BLaER1 treated with 17β-estradiol and CSF1 and Interleukin-3, amounts not matched to agents 10 nM and 100 nM (cell line): ENCODE measurements around the gene LRRC56.

Source experiments
- H3K27ac ChIP-seq, 11 experiments: shearing (Covaris generic); formaldehyde crosslinking; 2 replicates each; pipeline ENCODE4 v1.8.1; 2022
- H3K27me3 ChIP-seq, 11 experiments: shearing (Covaris generic); formaldehyde crosslinking; 2 replicates each; pipeline ENCODE4 v1.8.1; 2022
- H3K36me3 ChIP-seq, 11 experiments: shearing (Covaris generic); formaldehyde crosslinking; 2 replicates each; pipeline ENCODE4 v1.8.1; 2022
- H3K4me1 ChIP-seq, 10 experiments: shearing (Covaris generic); formaldehyde crosslinking; 2 replicates each; pipeline ENCODE4 v1.8.1; 2022
- H3K4me2 ChIP-seq, 11 experiments: shearing (Covaris generic); formaldehyde crosslinking; 2 replicates each; pipeline ENCODE4 v1.8.1; 2022
- H3K4me3 ChIP-seq, 10 experiments: shearing (Covaris generic); formaldehyde crosslinking; 2 replicates each; pipeline ENCODE4 v1.8.1; 2022
- H3K9ac ChIP-seq, 11 experiments: shearing (Covaris generic); formaldehyde crosslinking; 2 replicates each; pipeline ENCODE4 v1.8.1; 2022
- H3K9me3 ChIP-seq, 11 experiments: shearing (Covaris generic); formaldehyde crosslinking; replicated peaks in 1 of 11; 2 replicates each; pipeline ENCODE4 v1.8.1; 2022
- H4K20me1 ChIP-seq, 11 experiments: shearing (Covaris generic); formaldehyde crosslinking; 2 replicates each; pipeline ENCODE4 v1.8.1; 2022
- Cebpa-rat ChIP-seq, 11 experiments: shearing (Covaris generic); IDR thresholded peaks; 2 replicates each; pipeline ENCODE4 v1.8.1; 2022

LRRC56 gene

DNA sequence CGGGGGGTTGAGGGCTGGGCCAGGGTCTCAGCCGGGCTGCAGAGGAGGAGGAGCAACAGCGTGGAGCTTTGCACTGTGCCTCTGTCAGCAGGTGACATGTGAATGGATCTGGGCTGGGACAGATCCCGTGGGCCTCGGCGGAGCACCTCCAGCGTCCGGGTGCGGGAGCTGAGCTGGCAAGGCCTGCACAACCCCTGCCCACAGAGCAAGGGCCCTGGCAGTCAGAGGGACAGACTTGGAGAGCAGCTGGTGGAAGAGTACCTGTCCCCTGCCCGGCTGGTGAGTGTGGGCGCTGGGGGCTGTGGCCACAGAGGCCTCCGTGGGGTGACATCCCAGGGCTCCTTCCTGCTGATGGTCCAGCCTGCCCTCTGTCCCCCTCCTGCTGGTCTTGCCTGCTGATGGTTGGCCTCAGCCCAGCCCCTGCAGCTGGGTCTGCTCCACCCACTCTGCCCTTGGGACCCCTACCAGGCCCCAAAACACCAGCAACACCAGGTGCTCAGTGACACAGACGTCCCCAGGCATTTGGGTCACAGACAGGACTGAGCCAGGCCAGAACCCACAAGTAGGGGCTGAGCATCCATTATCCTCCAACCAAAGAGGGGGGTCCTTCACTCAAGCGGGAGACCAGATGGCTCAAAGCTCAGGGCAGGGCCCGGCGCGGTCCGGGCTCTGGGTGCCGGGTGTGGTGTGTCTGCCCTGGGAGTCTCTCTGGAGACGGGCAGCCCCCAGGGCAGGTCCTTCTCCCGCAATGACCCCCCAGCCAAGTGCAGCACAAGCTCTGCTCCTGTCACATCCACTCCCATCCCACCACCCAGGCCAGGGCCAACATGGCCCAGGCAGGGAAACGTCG, 3.5 kb downstream of the LRRC56 start:
- TF ChIP-seq Cebpa-rat (IDR thresholded peaks at IDR 0.05) = no peak
- Histone ChIP-seq H3K36me3 (no peaks in the 10 kb centered on the region), H3K9me3 (no peaks in the 10 kb centered on the region), H3K27me3 (no peaks in the 10 kb centered on the region), H3K9ac (peak overlapping the region in 6 of 11 experiments; percentile 15 to 54 (median 42); a peak in 9 of 22 replicates), H3K4me1 (peaks cover 24 to 53% (median 43%) of the 10 kb centered on the region in 10 experiments), H3K27ac (peak overlapping the region in 1 of 11 experiments; percentile 36; a peak in 1 of 22 replicates), H4K20me1 (peaks cover 0 to 5% (median 0%) of the 10 kb centered on the region in 11 experiments; a peak in 2 of 22 replicates), H3K4me3 (no peak overlapping the region), H3K4me2 (peak overlapping the region in 8 of 11 experiments; percentile 23 to 68 (median 56); a peak in 13 of 22 replicates)

DNA sequence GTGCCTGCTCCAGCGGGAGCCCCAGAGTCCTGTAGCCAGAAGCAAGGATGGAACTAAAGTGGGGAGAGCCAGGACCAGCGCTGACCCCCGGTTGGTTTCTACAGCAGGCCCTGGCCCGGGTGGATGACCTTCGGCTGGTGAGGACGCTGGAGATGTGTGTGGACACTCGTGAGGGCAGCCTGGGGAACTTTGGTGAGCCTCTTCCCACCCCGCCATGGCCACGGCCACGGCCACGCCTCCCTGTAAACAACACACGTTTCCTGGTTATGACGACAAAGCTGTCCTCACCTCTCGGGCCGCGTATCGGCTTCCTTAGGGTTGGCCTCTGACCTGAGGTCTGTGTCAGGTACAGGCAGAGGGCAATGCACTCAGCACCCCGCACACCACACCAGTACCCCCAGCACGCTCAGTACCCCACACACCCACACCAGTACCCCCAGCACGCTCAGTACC, 4.1 kb downstream of the LRRC56 start:
- peaks cover 18 to 47% (median 37%) of the 10 kb centered on the region in 10 experiments for H3K4me1 ChIP-seq

DNA sequence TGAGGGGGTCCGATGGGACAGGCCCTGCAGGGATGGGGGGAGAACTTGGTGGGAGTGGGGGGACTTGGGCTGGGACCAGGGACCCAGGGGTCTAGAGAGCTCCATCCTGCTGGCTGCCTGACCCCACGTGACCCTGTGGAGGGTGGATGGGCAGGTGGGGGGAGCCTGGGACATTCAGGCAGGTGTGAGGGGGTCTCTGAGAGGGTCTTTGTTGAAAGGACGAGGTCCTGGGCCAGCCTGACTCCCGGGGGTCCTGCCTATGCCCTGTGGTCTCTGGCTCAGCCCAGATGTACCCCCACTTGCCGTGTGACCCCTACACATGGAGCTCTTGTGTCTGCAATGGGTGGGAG, 7.5 kb downstream of the LRRC56 start:
- no peak overlapping the region for H3K27ac ChIP-seq

More for the DNA sequence above, 4.1 kb downstream of the LRRC56 start:
- Histone ChIP-seq H3K27me3 (no peaks in the 10 kb centered on the region), H3K27ac (peak overlapping the region in 1 of 11 experiments; percentile 36; a peak in 1 of 22 replicates), H3K4me2 (peak overlapping the region in 8 of 11 experiments; percentile 23 to 68 (median 56); a peak in 13 of 22 replicates), H3K4me3 (no peak overlapping the region), H3K36me3 (no peaks in the 10 kb centered on the region), H3K9ac (peak overlapping the region in 5 of 11 experiments; percentile 15 to 54 (median 41); a peak in 7 of 22 replicates), H4K20me1 (peaks cover 0 to 5% (median 0%) of the 10 kb centered on the region in 11 experiments; a peak in 2 of 22 replicates), H3K9me3 (no peaks in the 10 kb centered on the region)
- no peak for TF ChIP-seq Cebpa-rat (IDR thresholded peaks at IDR 0.05)

DNA sequence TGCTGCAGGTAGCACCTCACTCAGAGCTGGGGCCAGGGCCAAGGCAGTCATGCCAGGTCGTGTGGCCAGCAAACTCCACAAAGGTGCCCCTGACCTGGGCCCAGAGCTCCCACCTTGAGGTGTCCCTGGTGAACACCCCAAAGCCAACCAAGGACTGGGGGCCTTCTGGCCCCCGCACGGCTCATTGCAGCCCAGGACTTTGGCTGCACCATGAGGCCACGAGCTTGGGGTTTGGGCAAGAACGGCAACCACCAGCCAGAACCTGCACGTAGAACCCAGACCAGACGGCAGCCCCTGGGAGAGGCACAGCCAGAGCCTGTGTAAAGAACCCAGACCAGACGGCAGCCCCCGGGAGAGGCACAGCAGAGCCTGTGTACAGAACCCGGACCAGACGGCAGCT, 7.8 kb downstream of the LRRC56 start:
- no peaks in the 10 kb centered on the region for H3K9me3 ChIP-seq

More for the DNA sequence above, 7.5 kb downstream of the LRRC56 start:
- H3K4me1 ChIP-seq = peaks cover 0 to 29% (median 13%) of the 10 kb centered on the region in 10 experiments; a peak in 16 of 20 replicates
- no peaks in the 10 kb centered on the region for H3K27me3 ChIP-seq
- H4K20me1 ChIP-seq = no peaks in the 10 kb centered on the region
- H3K4me2 ChIP-seq = no peak overlapping the region
- H3K4me3 ChIP-seq = no peak overlapping the region
- H3K9me3 ChIP-seq = no peaks in the 10 kb centered on the region
- TF ChIP-seq Cebpa-rat (IDR thresholded peaks at IDR 0.05) = no peak
- H3K9ac ChIP-seq = no peak overlapping the region
- H3K36me3 ChIP-seq = no peaks in the 10 kb centered on the region

DNA sequence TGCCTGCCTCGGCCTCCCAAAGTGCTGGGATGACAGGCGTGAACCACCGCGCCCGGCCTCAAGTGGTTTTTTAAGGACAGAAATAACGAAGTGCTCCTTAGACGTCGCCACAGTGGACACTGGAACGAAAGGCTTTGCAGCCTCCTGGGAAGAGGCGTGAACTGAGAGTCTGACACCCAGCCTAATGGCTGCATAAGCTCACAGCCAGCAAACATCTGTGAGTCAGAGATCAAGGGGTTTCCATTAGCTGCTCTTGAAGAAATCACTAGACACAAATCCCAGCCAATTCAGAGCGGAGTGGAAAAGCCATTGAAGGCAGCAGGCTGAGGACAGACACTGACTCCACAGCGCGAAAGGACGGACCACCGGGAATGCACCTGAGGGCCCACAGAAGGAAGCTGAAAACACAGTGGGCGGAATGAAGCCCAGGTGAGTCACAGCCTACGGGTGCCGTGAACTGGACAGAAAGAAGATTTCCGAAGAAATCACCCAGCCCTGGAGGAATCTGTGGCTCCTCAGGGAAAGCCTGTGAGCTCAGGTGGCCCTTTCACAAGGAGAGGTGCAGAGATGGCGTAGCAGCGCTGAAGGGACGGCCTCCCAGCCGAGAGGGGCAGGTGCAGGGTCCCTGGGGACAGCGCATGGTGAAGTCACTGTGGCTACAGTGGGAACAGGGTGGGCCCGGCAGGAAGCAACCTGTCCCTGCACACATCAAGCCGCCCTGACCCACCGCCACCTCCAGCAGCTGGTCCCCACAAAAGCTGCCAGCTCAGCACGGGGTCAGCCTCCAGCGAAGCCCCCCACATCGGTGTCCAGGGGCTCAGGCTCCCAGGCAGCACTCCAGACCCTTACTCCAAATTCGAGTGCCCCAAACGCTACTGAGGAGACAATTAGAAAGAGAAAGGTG, 11.6 kb downstream of the LRRC56 start:
- Histone ChIP-seq H3K4me1 (peaks cover 0 to 21% (median 5%) of the 10 kb centered on the region in 10 experiments; a peak in 7 of 20 replicates), H4K20me1 (peaks cover 0 to 18% (median 2%) of the 10 kb centered on the region in 11 experiments; a peak in 8 of 22 replicates), H3K4me2 (no peak overlapping the region), H3K4me3 (no peak overlapping the region), H3K27ac (no peak overlapping the region), H3K9ac (no peak overlapping the region), H3K9me3 (no peaks in the 10 kb centered on the region), H3K27me3 (peaks cover 0 to 9% (median 0%) of the 10 kb centered on the region in 11 experiments; a peak in 7 of 22 replicates), H3K36me3 (no peaks in the 10 kb centered on the region; a peak in 1 of 22 replicates)
- TF ChIP-seq Cebpa-rat (IDR thresholded peaks at IDR 0.05) = no peak

More for the DNA sequence above, 7.8 kb downstream of the LRRC56 start:
- Histone ChIP-seq H3K9ac (no peak overlapping the region), H3K27me3 (no peaks in the 10 kb centered on the region), H3K36me3 (no peaks in the 10 kb centered on the region), H4K20me1 (no peaks in the 10 kb centered on the region), H3K4me2 (no peak overlapping the region), H3K27ac (no peak overlapping the region), H3K4me1 (peaks cover 0 to 25% (median 11%) of the 10 kb centered on the region in 10 experiments; a peak in 16 of 20 replicates), H3K4me3 (no peak overlapping the region)
- no peak for TF ChIP-seq Cebpa-rat (IDR thresholded peaks at IDR 0.05)

DNA sequence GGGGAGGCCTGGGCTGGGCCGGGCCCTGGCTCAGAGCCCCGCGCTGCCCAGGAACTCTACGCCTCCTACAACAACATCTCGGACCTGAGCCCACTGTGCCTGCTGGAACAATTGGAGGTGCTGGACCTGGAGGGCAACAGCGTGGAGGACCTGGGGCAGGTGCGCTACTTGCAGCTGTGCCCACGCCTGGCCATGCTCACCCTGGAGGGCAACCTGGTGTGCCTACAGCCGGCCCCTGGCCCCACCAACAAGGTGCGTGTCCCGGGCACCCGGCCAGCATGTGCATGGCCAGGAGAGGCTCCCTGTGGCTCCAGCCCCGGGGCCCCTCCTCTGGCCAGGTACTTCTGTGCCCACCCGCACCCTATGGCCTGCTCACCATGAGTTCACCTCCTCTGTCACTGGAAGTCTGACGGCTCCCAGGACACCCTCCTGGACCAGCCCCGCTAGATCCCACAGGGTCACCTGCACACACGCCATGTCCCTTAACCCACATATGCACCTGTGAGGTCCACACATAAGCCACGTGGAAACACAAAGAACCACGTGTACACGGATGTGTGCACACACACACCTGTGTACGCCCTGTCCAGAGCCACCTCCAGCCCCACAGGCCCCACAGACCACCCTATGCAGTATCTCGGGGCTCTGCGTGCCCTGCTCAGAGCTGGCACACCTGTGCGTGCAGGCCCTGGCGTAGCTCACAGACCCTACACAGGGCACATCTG, 12.9 kb downstream of the LRRC56 start:
- Histone ChIP-seq H4K20me1 (peaks cover 0 to 25% (median 9%) of the 10 kb centered on the region in 11 experiments; a peak in 11 of 22 replicates), H3K9me3 (no peaks in the 10 kb centered on the region), H3K27ac (no peak overlapping the region), H3K4me2 (no peak overlapping the region), H3K4me1 (peaks cover under 1 to 30% (median 12%) of the 10 kb centered on the region in 10 experiments; a peak in 17 of 20 replicates), H3K27me3 (peaks cover under 1 to 20% (median 1%) of the 10 kb centered on the region in 11 experiments; a peak in 21 of 22 replicates), H3K36me3 (no peaks in the 10 kb centered on the region; a peak in 1 of 22 replicates), H3K4me3 (no peak overlapping the region), H3K9ac (no peak overlapping the region)
- TF ChIP-seq Cebpa-rat (IDR thresholded peaks at IDR 0.05) = no peak

DNA sequence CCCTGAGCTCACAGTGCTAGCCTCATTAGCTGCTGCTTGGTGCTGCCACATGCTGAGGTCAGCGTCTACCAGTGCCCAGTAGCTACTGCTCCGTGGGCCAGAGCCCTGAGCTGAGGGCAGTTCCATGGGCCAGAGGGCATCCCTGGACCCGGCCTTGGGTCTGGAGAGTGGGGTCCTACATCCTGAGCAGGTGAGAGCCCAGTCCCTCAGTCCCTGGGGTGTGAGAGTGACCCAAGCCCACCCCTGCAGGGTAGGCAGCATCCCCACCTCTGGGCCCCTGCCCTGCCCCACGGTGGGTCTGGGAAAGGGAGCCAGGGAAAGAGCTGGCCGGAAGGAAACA, 13.4 kb downstream of the LRRC56 start:
- Histone ChIP-seq H3K27me3 (peaks cover 6 to 26% (median 7%) of the 10 kb centered on the region in 11 experiments), H3K9me3 (no peaks in the 10 kb centered on the region)
- no peak for TF ChIP-seq Cebpa-rat (IDR thresholded peaks at IDR 0.05)

DNA sequence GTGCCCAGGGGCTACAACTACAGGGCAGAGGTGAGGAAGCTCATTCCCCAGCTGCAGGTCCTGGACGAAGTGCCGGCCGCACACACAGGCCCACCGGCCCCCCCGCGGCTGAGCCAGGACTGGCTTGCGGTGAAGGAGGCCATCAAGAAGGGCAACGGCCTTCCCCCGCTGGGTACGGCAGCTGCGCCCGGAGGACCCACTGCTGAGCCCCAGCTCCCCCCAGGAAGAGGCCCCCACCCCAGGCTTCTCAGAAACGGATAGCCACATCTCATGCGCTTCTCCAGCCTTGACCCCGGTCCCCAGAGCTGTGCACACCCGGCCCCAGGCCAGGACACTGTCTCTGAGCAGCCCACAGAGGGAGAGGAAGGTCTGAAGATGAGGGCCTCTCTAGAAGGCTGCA, 13.8 kb downstream of the LRRC56 start:
- no peak for TF ChIP-seq Cebpa-rat (IDR thresholded peaks at IDR 0.05)
- Histone ChIP-seq H3K27me3 (peaks cover 10 to 30% (median 11%) of the 10 kb centered on the region in 11 experiments), H3K9ac (no peak overlapping the region), H3K4me3 (no peak overlapping the region), H3K4me2 (no peak overlapping the region), H3K27ac (no peak overlapping the region), H3K4me1 (peaks cover 10 to 39% (median 22%) of the 10 kb centered on the region in 10 experiments; a peak in 17 of 20 replicates), H3K36me3 (no peaks in the 10 kb centered on the region; a peak in 1 of 22 replicates), H3K9me3 (no peaks in the 10 kb centered on the region), H4K20me1 (peaks cover 0 to 34% (median 12%) of the 10 kb centered on the region in 11 experiments; a peak in 15 of 22 replicates)

More for the DNA sequence above, 13.4 kb downstream of the LRRC56 start:
- Histone ChIP-seq H3K36me3 (no peaks in the 10 kb centered on the region; a peak in 1 of 22 replicates), H3K9ac (no peak overlapping the region), H3K27ac (no peak overlapping the region), H4K20me1 (peaks cover 0 to 30% (median 9%) of the 10 kb centered on the region in 11 experiments; a peak in 12 of 22 replicates), H3K4me3 (no peak overlapping the region), H3K4me2 (no peak overlapping the region), H3K4me1 (peaks cover 6 to 35% (median 18%) of the 10 kb centered on the region in 10 experiments; a peak in 17 of 20 replicates)
